ENCODE results near the gene PAPOLA.

PAPOLA gene

GRCh38 chr14:96519970-96520369, 17.8 kb downstream of the PAPOLA start:
- no peak for TF ChIP-seq CTCF (IDR thresholded peaks at IDR 0.05; ENCODE audit: insufficient read depth, low read depth, low read length, missing control alignments)
- H3K4me3 ChIP-seq (ENCODE audit: low read length) = no peak overlapping the region
- DNase-seq (ENCODE audit: low read depth) = no peak

- no peak for TF ChIP-seq CTCF (IDR thresholded peaks at IDR 0.05; ENCODE audit: insufficient read depth, low read depth, low read length, missing control alignments)
- no peak overlapping the region for H3K4me3 ChIP-seq (ENCODE audit: low read length)
- DNase-seq (ENCODE audit: low read depth) = no peak
These were observed 23.3 kb downstream of the PAPOLA start for GRCh38 chr14:96525452-96525851.

GRCh38 chr14:96532632-96533031, 30.4 kb downstream of the PAPOLA start:
- TF ChIP-seq CTCF (IDR thresholded peaks at IDR 0.05; ENCODE audit: insufficient read depth, low read depth, low read length, missing control alignments) = no peak
- H3K4me3 ChIP-seq (ENCODE audit: low read length) = no peak overlapping the region
- DNase-seq (ENCODE audit: low read depth) = no peak

GRCh38 chr14:96536807-96537206, 34.6 kb downstream of the PAPOLA start:
- no peak for TF ChIP-seq CTCF (IDR thresholded peaks at IDR 0.05; ENCODE audit: insufficient read depth, low read depth, low read length, missing control alignments)
- H3K4me3 ChIP-seq (ENCODE audit: low read length) = no peak overlapping the region
- no peak for DNase-seq (ENCODE audit: low read depth)

GRCh38 chr14:96538097-96538989, 36.2 kb downstream of the PAPOLA start:
- DNase-seq (ENCODE audit: low read depth) = peak; percentile 4
- no peak overlapping the region for H3K4me3 ChIP-seq (ENCODE audit: low read length)
- no peak for TF ChIP-seq CTCF (IDR thresholded peaks at IDR 0.05; ENCODE audit: insufficient read depth, low read depth, low read length, missing control alignments)

GRCh38 chr14:96538990-96539317, 36.8 kb downstream of the PAPOLA start:
- no peak overlapping the region for H3K4me3 ChIP-seq (ENCODE audit: low read length)
- no peak for TF ChIP-seq CTCF (IDR thresholded peaks at IDR 0.05; ENCODE audit: insufficient read depth, low read depth, low read length, missing control alignments)

More at GRCh38 chr14:96538990-96539317, 36.8 kb downstream of the PAPOLA start:
- DNase-seq (ENCODE audit: low read depth) = no peak
